Measurements from ENCODE around the gene COG1. TPM values are rescaled to one million over a fixed set of nuclear protein-coding genes. Genes with fewer than 3 reads are reported as not detected.

Gene COG1
- total and polyA plus RNA-seq, 2 of the 8 experiments (the other 6 are each of a cell fraction or from before 2014, with no cell fraction given): 11.0 to 19.5 TPM

GRCh38 chr17:73257516-73257915 is 64.7 kb downstream of the COG1 start:
- no peak overlapping the region for H3K23ac ChIP-seq (ENCODE audit: insufficient read length)
- peak overlapping the region; percentile 35; the same call in 1 of the 2 replicates for H2BK12ac ChIP-seq (ENCODE audit: low read depth, low read length)
- H3K27me3 ChIP-seq (replicated peaks in 1 of 4; ENCODE audit: control insufficient read depth in 3 of 4, extremely low read depth in 1 of 4, insufficient read depth in 3 of 4, low read length in 3 of 4): peaks cover 0 to 3% (median 0%) of the 10 kb centered on the region in 4 experiments; a peak in 1 of 7 replicates
- H3K9me3 ChIP-seq (ENCODE audit: insufficient read depth in 2 of 2, low read depth in 1 of 2, low read length in 1 of 2): no peaks in the 10 kb centered on the region
- no peaks in the 10 kb centered on the region for H3K79me2 ChIP-seq (ENCODE audit: control insufficient read depth in 1 of 2, insufficient read depth in 2 of 2, low read length in 2 of 2)
- no peak overlapping the region for H3K4ac ChIP-seq (replicated peaks; ENCODE audit: insufficient read length, low read depth, low read length)
- no peak overlapping the region for H3K27ac ChIP-seq (ENCODE audit: low read depth, low read length)
- H3K14ac ChIP-seq (ENCODE audit: insufficient read length): no peak overlapping the region
- H3K9ac ChIP-seq (replicated peaks in 1 of 4; ENCODE audit: extremely low read depth in 1 of 4, low read depth in 3 of 4, low read length in 3 of 4): no peak overlapping the region
- no peak overlapping the region for H2BK120ac ChIP-seq (replicated peaks; ENCODE audit: low read depth, low read length)
- H3K4me3 ChIP-seq (ENCODE audit: extremely low read depth in 1 of 4, insufficient read depth in 2 of 4, low read depth in 3 of 4, low read length in 4 of 4): no peak overlapping the region
- POLR2A ChIA-PET (ENCODE audit: partially characterized antibody): interaction anchor here (0.7 kb wide), 1 partner anchor 112 kb away, joined by 3 read pairs; no protein-coding TSS in a partner anchor
- no peak overlapping the region for H4K8ac ChIP-seq (ENCODE audit: extremely low read depth, insufficient read depth, low read length)
- no peak overlapping the region for H2AK5ac ChIP-seq (ENCODE audit: low read depth, low read length)
- H3K4me1 ChIP-seq (replicated peaks in 1 of 4; ENCODE audit: control insufficient read depth in 3 of 4, insufficient read depth in 4 of 4, low read length in 3 of 4): peaks cover 8 to 17% (median 9%) of the 10 kb centered on the region in 4 experiments
- CTCF ChIA-PET (ENCODE audit: partially characterized antibody): interaction anchor here (1.0 to 19.7 kb wide), 7 partner anchors 9 to 532 kb away, joined by 3 to 439 read pairs (median 6); no protein-coding TSS in a partner anchor
- H2BK15ac ChIP-seq (ENCODE audit: low read length): no peak overlapping the region
- H2BK5ac ChIP-seq (ENCODE audit: low read depth, low read length): no peak overlapping the region
- FAIRE-seq (no peak), DNase-seq (ENCODE audit: low read depth in 1 of 2, low spot score in 2 of 2) (no peak)
- WGBS, 2 experiments (ENCODE audit: extremely low coverage in 1 of 2, insufficient coverage in 1 of 2, insufficient read length in 1 of 2, insufficient replicate concordance in 2 of 2, low coverage in 1 of 2, low lambda C conversion rate in 2 of 2, missing lambda C conversion rate in 1 of 2): 89% methylated on average over 6 of the region's 6 CpGs; no CpG with 5 or more reads in 1 of the 2 experiments
- no peaks in the 10 kb centered on the region; the same call in 1 of the 2 replicates for H3K23me2 ChIP-seq (ENCODE audit: low read depth, low read length)
- no peak overlapping the region for H4K5ac ChIP-seq (ENCODE audit: insufficient read length, low read depth, low read length)
- H4K20me1 ChIP-seq (replicated peaks in 1 of 2; ENCODE audit: control insufficient read depth in 1 of 2, insufficient read depth in 2 of 2, low read length in 2 of 2): no peaks in the 10 kb centered on the region
- no peak for TF ChIP-seq GABPA (IDR thresholded peaks at IDR 0.05; ENCODE audit: borderline replicate concordance, insufficient read depth, low read length)
- no peak for TF ChIP-seq MAFK (IDR thresholded peaks at IDR 0.05; ENCODE audit: low read depth, low read length)
- no peak for TF ChIP-seq NANOG (IDR thresholded peaks at IDR 0.05; ENCODE audit: insufficient read depth, low read depth, low read length, poor library complexity, severe bottlenecking)
- no peak overlapping the region for H2BK20ac ChIP-seq (ENCODE audit: low read length)
- no peak overlapping the region for H3K18ac ChIP-seq (ENCODE audit: extremely low read depth, low read length)
- H2AFZ ChIP-seq (ENCODE audit: low read length): no peak overlapping the region
- H3K36me3 ChIP-seq (ENCODE audit: control insufficient read depth in 2 of 4, insufficient read depth in 4 of 4, low read length in 3 of 4): no peaks in the 10 kb centered on the region
- H3K4me2 ChIP-seq (ENCODE audit: insufficient read depth in 1 of 2, low read depth in 2 of 2, low read length in 2 of 2): no peak overlapping the region
- no peaks in the 10 kb centered on the region for H3K79me1 ChIP-seq (ENCODE audit: low read depth, low read length)
- no peak overlapping the region for H4K91ac ChIP-seq (replicated peaks; ENCODE audit: insufficient read length, low read length)
- no peak overlapping the region for H3K56ac ChIP-seq (replicated peaks; ENCODE audit: insufficient read length, low read depth, low read length)
